AG04449 (cell line): ENCODE data around the gene B3GAT3.
"Not testable (repeated sequence)": the region's sequence is repeated elsewhere in the genome, so short reads cannot be mapped to it uniquely, and the experiment has no call there.

Source experiments
- CTCF ChIA-PET: fragments of 350-600 bp; formaldehyde crosslinking; extraction: SDS; loops from one replicate; lab custom pipeline; 2021; ENCODE audit warnings: antibody characterized with exemption; lab: Yijun Ruan, JAX
- POLR2A ChIA-PET: fragments of 400-600, 350-600 bp; formaldehyde crosslinking; extraction: SDS; loops from one replicate; lab custom pipeline; 2020; ENCODE audit warnings: antibody characterized with exemption, inconsistent platforms; lab: Yijun Ruan, JAX
- DNase-seq: peaks from one replicate; pipeline ENCODE4 v3.0.0-alpha.2; 2010; ENCODE audit warnings: low read depth, low spot score
- H3K4me3 ChIP-seq: 2 replicates; pipeline ENCODE4 v1.5.1; 2011; ENCODE audit warnings: low read depth, mild to moderate bottlenecking, control low read depth, low read length
- CTCF ChIP-seq: IDR thresholded peaks from one replicate; pipeline ENCODE4 v1.5.1; 2011; ENCODE audit warnings: mild to moderate bottlenecking, moderate library complexity, low read length, control low read depth, inconsistent platforms; ENCODE audit not compliant: insufficient read depth; ENCODE audit errors: missing control alignments

The B3GAT3 gene

GRCh38 chr11:62592989-62593421 is 28.8 kb downstream of the B3GAT3 start:
- ChIA-PET CTCF (interaction anchor here (1.0 to 6.8 kb wide), 13 partner anchors 9 to 197 kb away, joined by 3 to 95 read pairs (median 7); partner anchors contain the start of genes B3GAT3, EEF1G, EML3 and MTA2), POLR2A (interaction anchor here (1.2 to 3.1 kb wide), 5 partner anchors 8 to 73 kb away, joined by 5 to 65 read pairs (median 33); partner anchors contain the start of genes B3GAT3, C11orf98, CSKMT and EEF1G)
- H3K4me3 ChIP-seq, result no peak overlapping the region
- DNase-seq, result no peak
- no peak for TF ChIP-seq CTCF

GRCh38 chr11:62592146-62592815 is 29.5 kb downstream of the B3GAT3 start:
- ChIA-PET POLR2A (interaction anchor here (0.6 to 3.1 kb wide), 30 partner anchors 9 to 280 kb away, joined by 3 to 65 read pairs (median 6); partner anchors contain the start of genes AHNAK, B3GAT3, C11orf98 and CSKMT), CTCF (interaction anchor here (0.7 to 6.8 kb wide), 25 partner anchors 9 to 271 kb away, joined by 3 to 95 read pairs (median 4); partner anchors contain the start of genes B3GAT3, C11orf98, CSKMT and EEF1G)
- no peak for TF ChIP-seq CTCF
- DNase-seq, result no peak
- peak overlapping the region; percentile 66 for H3K4me3 ChIP-seq

GRCh38 chr11:62591448-62592145 is 30.2 kb downstream of the B3GAT3 start, which contains the start of gene TUT1:
Gene TUT1, minus strand, starts transcription at chr11:62591523. Its CDS starts 38 bp downstream, at chr11:62591485.
- no peak for TF ChIP-seq CTCF
- ChIA-PET CTCF (interaction anchor here (0.7 to 6.8 kb wide), 25 partner anchors 10 to 271 kb away, joined by 3 to 95 read pairs (median 4); partner anchors contain the start of genes B3GAT3, C11orf98, CSKMT and EEF1G), POLR2A (interaction anchor here (0.6 to 3.1 kb wide), 38 partner anchors 9 to 290 kb away, joined by 3 to 65 read pairs (median 5); partner anchors contain the start of genes AHNAK, B3GAT3, C11orf98 and CSKMT)
- DNase-seq, result peak; percentile 97
- H3K4me3 ChIP-seq, result peak within 1 kb of the TSS; percentile 77

- no peak overlapping the region for H3K4me3 ChIP-seq
- POLR2A ChIA-PET, result interaction anchor here (0.6 kb wide), 1 partner anchor 109 kb away, joined by 3 read pairs; no protein-coding TSS in a partner anchor
- DNase-seq, result no peak
- TF ChIP-seq CTCF, result peak; percentile 16
- CTCF ChIA-PET, result interaction anchor here (1.1 to 2.5 kb wide), 4 partner anchors 15 to 164 kb away, joined by 4 to 9 read pairs (median 5); partner anchors contain the start of genes B3GAT3 and EEF1G
Measured at GRCh38 chr11:62588966-62589637, 32.7 kb downstream of the B3GAT3 start.

- CTCF ChIA-PET, result interaction anchor here (1.4 to 2.5 kb wide), 2 partner anchors 10 to 191 kb away, joined by 6 to 7 read pairs; no protein-coding TSS in a partner anchor
- POLR2A ChIA-PET, result interaction anchor here (3.1 kb wide), 1 partner anchor 11 kb away, joined by 8 read pairs; the partner anchor contains the start of gene EEF1G
- not testable (repeated sequence) for DNase-seq, H3K4me3 ChIP-seq
Measured at GRCh38 chr11:62585356-62585755, 36.4 kb downstream of the B3GAT3 start.

- not testable (repeated sequence) for DNase-seq, H3K4me3 ChIP-seq
- CTCF ChIA-PET, result interaction anchor here (1.3 to 2.4 kb wide), 2 partner anchors 10 to 13 kb away, joined by 4 to 8 read pairs; partner anchors contain the start of gene TUT1
- POLR2A ChIA-PET, result interaction anchor here (1.1 to 1.6 kb wide), 2 partner anchors 8 to 20 kb away, joined by 3 to 4 read pairs; partner anchors contain the start of genes EEF1G and MTA2
Measured at GRCh38 chr11:62581735-62582134, 40.1 kb downstream of the B3GAT3 start.
